SK-N-SH treated with all-trans-retinoic acid at 6 μM for 48 hours (cell line): ENCODE measurements around the gene VAC14.

Source experiments
- ATAC-seq: fragments of 200-7000 bp; cut with Tn5 transposase; 3 replicates; pipeline ENCODE4 v1.9.1; 2020; ENCODE audit warnings: mild to moderate bottlenecking, moderate library complexity
- BACH2 ChIP-seq: fragments of 250-450 bp; sonication (Bioruptor Pico); IDR thresholded peaks from 2 replicates; pipeline ENCODE4 v1.9.0; 2021; ENCODE audit warnings: mild to moderate bottlenecking, borderline replicate concordance
- CSDC2 ChIP-seq: fragments of 250-450 bp; sonication (Bioruptor Pico); IDR thresholded peaks from 2 replicates; pipeline ENCODE4 v1.5.0; 2020; ENCODE audit warnings: mild to moderate bottlenecking, moderate library complexity
- ESRRG ChIP-seq: fragments of 250-450 bp; sonication (Bioruptor Pico); IDR thresholded peaks from 2 replicates; pipeline ENCODE4 v1.6.1; 2021; ENCODE audit warnings: mild to moderate bottlenecking
- GLIS3 ChIP-seq: fragments of 250-450 bp; sonication (Bioruptor Pico); IDR thresholded peaks from 2 replicates; pipeline ENCODE4 v1.5.0; 2020; ENCODE audit warnings: mild to moderate bottlenecking, moderate library complexity
- ISL1 ChIP-seq: fragments of 250-450 bp; sonication (Bioruptor Pico); IDR thresholded peaks from 2 replicates; pipeline ENCODE4 v2.1.2; 2022; ENCODE audit warnings: mild to moderate bottlenecking, moderate library complexity
- TCF4 ChIP-seq: fragments of 250-450 bp; sonication (Bioruptor Pico); IDR thresholded peaks from 2 replicates; pipeline ENCODE4 v1.8.0; 2021; ENCODE audit warnings: mild to moderate bottlenecking, moderate library complexity, borderline replicate concordance
- TOX ChIP-seq: fragments of 250-450 bp; sonication (Bioruptor Pico); IDR thresholded peaks from 2 replicates; pipeline ENCODE4 v1.8.0; 2021; ENCODE audit warnings: mild to moderate bottlenecking, moderate library complexity, borderline replicate concordance
- ZC3H10 ChIP-seq: fragments of 250-450 bp; sonication (Bioruptor Pico); IDR thresholded peaks from 2 replicates; pipeline ENCODE4 v1.5.1; 2021; ENCODE audit warnings: mild to moderate bottlenecking, moderate library complexity
- ZFP30 ChIP-seq: fragments of 450-650 bp; formaldehyde crosslinking; IDR thresholded peaks from 2 replicates; pipeline ENCODE4 v1.5.0; 2022; ENCODE audit warnings: mild to moderate bottlenecking, moderate library complexity
- ZNF70 ChIP-seq: fragments of 450-650 bp; formaldehyde crosslinking; IDR thresholded peaks from 2 replicates; pipeline ENCODE4 v1.5.0; 2020; ENCODE audit warnings: mild to moderate bottlenecking, moderate library complexity
- TF ChIP-seq, protein P1 (sequence below): fragments of 250-450 bp; sonication (Bioruptor Pico); IDR thresholded peaks from 2 replicates; pipeline ENCODE4 v1.8.0; 2021; ENCODE audit warnings: low read depth, mild to moderate bottlenecking, moderate library complexity, borderline replicate concordance
- TF ChIP-seq, protein P2 (sequence below): fragments of 250-450 bp; sonication (Bioruptor Pico); IDR thresholded peaks from 2 replicates; pipeline ENCODE4 v1.5.1; 2021; ENCODE audit warnings: mild to moderate bottlenecking, moderate library complexity
- TF ChIP-seq, protein P3 (sequence below): fragments of 250-450 bp; sonication (Bioruptor Pico); IDR thresholded peaks from 2 replicates; pipeline ENCODE4 v1.5.0; 2020; ENCODE audit warnings: mild to moderate bottlenecking, moderate library complexity
- TF ChIP-seq, protein P4 (sequence below): fragments of 250-450 bp; sonication (Bioruptor Pico); IDR thresholded peaks from 2 replicates; pipeline ENCODE4 v1.8.0; 2020; ENCODE audit warnings: mild to moderate bottlenecking, moderate library complexity, borderline replicate concordance
- TF ChIP-seq, protein P5 (sequence below): fragments of 250-450 bp; sonication (Bioruptor Pico); IDR thresholded peaks from 2 replicates; pipeline ENCODE4 v1.5.1; 2020; ENCODE audit warnings: low read depth, mild to moderate bottlenecking, moderate library complexity

VAC14 gene

DNA sequence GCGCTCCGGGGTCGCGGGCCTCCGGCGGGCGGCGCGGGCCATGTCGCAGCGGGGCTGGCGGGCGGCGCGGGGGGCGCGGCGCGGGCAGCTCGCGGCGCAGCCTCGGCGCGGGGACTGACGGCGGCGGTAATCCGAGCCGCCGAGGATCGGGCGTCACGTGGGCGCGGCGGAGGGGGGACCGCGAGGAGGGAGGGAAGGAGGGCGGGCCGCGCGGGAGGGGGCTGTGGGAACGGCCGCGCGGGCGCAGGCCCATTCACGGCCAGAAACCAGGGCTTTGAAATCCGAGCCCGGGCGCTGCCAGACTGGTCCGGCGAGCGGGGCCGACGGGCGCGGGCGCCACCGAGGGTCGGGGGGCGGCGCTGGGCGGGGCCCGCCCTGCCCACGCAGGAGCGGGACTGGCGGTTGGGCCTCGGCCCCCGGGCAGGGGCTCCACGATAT is 115.0 kb downstream of the VAC14 start, which contains the start of gene MTSS2 (continued):
- TF ChIP-seq, protein P1, sequence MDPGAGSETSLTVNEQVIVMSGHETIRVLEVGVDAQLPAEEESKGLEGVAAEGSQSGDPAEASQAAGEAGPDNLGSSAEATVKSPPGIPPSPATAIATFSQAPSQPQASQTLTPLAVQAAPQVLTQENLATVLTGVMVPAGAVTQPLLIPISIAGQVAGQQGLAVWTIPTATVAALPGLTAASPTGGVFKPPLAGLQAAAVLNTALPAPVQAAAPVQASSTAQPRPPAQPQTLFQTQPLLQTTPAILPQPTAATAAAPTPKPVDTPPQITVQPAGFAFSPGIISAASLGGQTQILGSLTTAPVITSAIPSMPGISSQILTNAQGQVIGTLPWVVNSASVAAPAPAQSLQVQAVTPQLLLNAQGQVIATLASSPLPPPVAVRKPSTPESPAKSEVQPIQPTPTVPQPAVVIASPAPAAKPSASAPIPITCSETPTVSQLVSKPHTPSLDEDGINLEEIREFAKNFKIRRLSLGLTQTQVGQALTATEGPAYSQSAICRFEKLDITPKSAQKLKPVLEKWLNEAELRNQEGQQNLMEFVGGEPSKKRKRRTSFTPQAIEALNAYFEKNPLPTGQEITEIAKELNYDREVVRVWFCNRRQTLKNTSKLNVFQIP (CRISPR knock-in tag): no peak

DNA sequence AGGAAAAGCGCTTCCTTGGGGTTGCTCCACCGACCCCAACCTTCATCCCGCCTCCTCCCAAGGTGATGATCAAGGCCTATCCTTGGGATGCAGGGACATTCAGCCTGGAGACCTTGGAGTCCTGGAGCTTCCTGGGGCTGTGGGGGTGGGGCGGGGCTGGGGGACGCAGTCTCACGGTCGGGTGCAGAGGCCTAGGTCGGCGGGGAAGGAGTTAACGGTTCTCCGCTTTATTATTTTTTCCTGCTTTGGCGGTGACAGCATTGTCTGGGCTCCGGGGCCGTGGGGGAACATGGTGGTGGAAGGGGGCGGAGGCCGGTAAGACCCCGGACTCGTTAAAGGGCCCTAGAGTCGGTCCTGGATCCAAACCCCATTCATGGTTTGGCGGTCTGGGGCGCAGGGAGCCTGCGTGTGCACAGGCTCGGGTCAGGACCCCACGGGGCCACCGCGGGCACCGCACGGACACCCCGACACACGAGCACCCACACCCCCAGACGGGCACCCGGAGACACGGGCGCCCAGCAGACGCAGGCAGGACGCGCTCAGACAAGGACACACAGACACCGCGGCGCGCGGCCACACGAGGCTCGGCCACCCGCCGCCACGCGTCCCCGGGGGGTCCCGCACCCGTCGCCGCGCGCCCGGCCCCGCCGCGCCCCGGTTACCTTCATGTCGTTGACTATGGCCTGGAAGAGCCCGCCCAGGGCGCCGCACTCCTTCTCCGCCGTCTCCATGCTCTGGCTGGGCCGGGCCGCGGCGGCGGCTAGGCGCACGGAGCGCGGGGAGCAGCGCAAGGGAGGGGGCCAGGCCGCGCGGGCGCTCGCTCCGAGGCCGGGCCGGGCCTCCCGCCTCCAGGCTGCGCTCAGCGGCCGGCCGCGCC is 115.7 kb downstream of the VAC14 start:
- ATAC-seq: no peak
- TF ChIP-seq ZNF70 (no peak), CSDC2 (CRISPR knock-in tag) (no peak), GLIS3 (no peak), ESRRG (CRISPR knock-in tag) (no peak), TOX (no peak), BACH2 (CRISPR knock-in tag) (no peak)
- TF ChIP-seq, protein P1 (CRISPR knock-in tag): no peak
- TF ChIP-seq, protein P2, sequence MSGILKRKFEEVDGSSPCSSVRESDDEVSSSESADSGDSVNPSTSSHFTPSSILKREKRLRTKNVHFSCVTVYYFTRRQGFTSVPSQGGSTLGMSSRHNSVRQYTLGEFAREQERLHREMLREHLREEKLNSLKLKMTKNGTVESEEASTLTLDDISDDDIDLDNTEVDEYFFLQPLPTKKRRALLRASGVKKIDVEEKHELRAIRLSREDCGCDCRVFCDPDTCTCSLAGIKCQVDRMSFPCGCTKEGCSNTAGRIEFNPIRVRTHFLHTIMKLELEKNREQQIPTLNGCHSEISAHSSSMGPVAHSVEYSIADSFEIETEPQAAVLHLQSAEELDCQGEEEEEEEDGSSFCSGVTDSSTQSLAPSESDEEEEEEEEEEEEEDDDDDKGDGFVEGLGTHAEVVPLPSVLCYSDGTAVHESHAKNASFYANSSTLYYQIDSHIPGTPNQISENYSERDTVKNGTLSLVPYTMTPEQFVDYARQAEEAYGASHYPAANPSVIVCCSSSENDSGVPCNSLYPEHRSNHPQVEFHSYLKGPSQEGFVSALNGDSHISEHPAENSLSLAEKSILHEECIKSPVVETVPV (CRISPR knock-in tag): no peak
- TF ChIP-seq, protein P3, sequence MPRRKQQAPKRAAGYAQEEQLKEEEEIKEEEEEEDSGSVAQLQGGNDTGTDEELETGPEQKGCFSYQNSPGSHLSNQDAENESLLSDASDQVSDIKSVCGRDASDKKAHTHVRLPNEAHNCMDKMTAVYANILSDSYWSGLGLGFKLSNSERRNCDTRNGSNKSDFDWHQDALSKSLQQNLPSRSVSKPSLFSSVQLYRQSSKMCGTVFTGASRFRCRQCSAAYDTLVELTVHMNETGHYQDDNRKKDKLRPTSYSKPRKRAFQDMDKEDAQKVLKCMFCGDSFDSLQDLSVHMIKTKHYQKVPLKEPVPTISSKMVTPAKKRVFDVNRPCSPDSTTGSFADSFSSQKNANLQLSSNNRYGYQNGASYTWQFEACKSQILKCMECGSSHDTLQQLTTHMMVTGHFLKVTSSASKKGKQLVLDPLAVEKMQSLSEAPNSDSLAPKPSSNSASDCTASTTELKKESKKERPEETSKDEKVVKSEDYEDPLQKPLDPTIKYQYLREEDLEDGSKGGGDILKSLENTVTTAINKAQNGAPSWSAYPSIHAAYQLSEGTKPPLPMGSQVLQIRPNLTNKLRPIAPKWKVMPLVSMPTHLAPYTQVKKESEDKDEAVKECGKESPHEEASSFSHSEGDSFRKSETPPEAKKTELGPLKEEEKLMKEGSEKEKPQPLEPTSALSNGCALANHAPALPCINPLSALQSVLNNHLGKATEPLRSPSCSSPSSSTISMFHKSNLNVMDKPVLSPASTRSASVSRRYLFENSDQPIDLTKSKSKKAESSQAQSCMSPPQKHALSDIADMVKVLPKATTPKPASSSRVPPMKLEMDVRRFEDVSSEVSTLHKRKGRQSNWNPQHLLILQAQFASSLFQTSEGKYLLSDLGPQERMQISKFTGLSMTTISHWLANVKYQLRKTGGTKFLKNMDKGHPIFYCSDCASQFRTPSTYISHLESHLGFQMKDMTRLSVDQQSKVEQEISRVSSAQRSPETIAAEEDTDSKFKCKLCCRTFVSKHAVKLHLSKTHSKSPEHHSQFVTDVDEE (CRISPR knock-in tag): no peak
- TF ChIP-seq, protein P4, sequence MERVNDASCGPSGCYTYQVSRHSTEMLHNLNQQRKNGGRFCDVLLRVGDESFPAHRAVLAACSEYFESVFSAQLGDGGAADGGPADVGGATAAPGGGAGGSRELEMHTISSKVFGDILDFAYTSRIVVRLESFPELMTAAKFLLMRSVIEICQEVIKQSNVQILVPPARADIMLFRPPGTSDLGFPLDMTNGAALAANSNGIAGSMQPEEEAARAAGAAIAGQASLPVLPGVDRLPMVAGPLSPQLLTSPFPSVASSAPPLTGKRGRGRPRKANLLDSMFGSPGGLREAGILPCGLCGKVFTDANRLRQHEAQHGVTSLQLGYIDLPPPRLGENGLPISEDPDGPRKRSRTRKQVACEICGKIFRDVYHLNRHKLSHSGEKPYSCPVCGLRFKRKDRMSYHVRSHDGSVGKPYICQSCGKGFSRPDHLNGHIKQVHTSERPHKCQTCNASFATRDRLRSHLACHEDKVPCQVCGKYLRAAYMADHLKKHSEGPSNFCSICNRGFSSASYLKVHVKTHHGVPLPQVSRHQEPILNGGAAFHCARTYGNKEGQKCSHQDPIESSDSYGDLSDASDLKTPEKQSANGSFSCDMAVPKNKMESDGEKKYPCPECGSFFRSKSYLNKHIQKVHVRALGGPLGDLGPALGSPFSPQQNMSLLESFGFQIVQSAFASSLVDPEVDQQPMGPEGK (CRISPR knock-in tag): no peak
- TF ChIP-seq, protein P5, sequence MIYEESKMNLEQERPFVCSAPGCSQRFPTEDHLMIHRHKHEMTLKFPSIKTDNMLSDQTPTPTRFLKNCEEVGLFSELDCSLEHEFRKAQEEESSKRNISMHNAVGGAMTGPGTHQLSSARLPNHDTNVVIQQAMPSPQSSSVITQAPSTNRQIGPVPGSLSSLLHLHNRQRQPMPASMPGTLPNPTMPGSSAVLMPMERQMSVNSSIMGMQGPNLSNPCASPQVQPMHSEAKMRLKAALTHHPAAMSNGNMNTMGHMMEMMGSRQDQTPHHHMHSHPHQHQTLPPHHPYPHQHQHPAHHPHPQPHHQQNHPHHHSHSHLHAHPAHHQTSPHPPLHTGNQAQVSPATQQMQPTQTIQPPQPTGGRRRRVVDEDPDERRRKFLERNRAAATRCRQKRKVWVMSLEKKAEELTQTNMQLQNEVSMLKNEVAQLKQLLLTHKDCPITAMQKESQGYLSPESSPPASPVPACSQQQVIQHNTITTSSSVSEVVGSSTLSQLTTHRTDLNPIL (CRISPR knock-in tag): no peak

DNA sequence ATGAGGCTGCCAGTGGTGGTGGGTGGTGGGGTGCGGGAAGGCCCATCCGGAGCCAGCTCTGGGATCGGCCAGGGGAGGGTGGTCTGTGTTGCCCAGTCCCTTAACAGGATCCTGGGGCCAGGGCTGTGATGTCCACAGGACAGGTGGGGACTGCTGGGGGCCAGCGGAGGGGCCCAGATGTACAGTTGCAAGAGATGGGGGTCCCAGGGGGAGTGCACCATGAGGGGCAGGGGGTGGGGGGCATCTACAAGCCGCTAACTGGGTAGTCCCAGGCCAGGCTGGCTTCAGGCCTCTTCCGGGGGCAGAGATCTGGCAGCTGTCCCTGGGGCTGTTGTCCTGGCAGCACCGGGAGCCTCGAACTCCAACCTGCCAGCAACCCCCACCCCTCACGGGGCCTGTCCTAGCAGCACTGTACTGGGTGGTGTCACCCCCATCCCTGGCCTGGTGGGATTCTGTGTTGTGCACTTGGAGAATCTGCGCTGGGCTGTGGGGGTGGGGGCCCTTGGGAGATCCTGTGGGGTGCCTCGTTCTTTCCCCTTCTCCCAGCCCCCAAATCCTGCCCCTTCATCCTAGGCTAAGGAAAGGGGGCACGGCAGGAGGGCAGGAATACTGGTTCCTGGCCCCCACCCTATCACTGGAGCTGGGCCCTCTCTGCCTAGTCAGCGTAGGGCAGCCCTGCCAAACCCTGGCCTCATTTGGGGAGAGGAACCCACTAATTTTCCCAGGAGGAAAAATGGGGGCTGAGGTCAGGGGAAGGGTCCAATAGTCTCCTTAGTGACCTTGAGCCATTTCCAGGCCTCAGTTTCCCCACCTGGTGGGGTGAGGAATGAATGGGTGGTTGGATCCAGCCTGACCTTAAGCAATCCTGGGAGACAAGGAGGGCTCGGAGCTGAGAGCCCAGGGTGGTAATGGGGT is 116.6 kb downstream of the VAC14 start:
- TF ChIP-seq ZFP30 (CRISPR knock-in tag): no peak
- TF ChIP-seq, protein P5 (CRISPR knock-in tag): no peak
- no peak for TF ChIP-seq ZC3H10 (CRISPR knock-in tag)
- no peak for TF ChIP-seq GLIS3
- TF ChIP-seq, protein P3 (CRISPR knock-in tag): no peak
- no peak for TF ChIP-seq BACH2 (CRISPR knock-in tag)
- TF ChIP-seq TCF4 (CRISPR knock-in tag): no peak
- TF ChIP-seq ZNF70: no peak
- no peak for TF ChIP-seq CSDC2 (CRISPR knock-in tag)
- no peak for TF ChIP-seq ISL1 (CRISPR knock-in tag)
- no peak for ATAC-seq
